HG02938 (cell line): Measurements from ENCODE around the gene GAGE12C.
"Not testable (repeated sequence)": the region's sequence is repeated elsewhere in the genome, so short reads cannot be mapped to it uniquely, and the experiment has no call there.

ENCODE experiments used
- ATAC-seq: cut with Tn5 transposase; IDR thresholded peaks from one replicate; pipeline ENCODE4 v1.9.1; 2021; ENCODE audit warnings: mild to moderate bottlenecking, moderate library complexity; ENCODE audit not compliant: unreplicated experiment

The GAGE12C gene, protein sequence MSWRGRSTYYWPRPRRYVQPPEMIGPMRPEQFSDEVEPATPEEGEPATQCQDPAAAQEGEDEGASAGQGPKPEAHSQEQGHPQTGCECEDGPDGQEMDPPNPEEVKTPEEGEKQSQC

DNA sequence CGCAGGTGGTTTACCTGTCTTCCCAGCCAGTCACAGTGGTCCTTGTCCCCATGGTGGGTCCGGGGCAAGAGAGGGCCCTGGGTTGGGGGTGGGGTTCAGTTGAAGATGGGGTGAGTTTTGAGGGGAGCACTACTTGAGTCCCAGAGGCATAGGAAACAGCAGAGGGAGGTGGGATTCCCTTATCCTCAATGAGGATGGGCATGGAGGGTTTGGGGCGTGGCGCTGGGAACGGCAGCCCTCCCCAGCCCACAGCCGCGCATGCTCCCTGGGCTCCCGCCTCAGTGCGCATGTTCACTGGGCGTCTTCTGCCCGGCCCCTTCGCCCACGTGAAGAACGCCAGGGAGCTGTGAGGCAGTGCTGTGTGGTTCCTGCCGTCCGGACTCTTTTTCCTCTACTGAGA lies at the start of gene GAGE12C:
Gene GAGE12C (plus strand): TSS at position 301 of the 400 bp plus-strand sequence. CDS start 1,155 bp downstream, outside the sequence.
- ATAC-seq: not testable (repeated sequence)

DNA sequence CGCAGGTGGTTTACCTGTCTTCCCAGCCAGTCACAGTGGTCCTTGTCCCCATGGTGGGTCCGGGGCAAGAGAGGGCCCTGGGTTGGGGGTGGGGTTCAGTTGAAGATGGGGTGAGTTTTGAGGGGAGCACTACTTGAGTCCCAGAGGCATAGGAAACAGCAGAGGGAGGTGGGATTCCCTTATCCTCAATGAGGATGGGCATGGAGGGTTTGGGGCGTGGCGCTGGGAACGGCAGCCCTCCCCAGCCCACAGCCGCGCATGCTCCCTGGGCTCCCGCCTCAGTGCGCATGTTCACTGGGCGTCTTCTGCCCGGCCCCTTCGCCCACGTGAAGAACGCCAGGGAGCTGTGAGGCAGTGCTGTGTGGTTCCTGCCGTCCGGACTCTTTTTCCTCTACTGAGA lies 9.5 kb downstream of the GAGE12C start, which contains the start of gene GAGE12D:
Gene GAGE12D (plus strand): TSS at position 301 of the 400 bp plus-strand sequence. CDS start 1,155 bp downstream, outside the sequence.
- not testable (repeated sequence) for ATAC-seq

DNA sequence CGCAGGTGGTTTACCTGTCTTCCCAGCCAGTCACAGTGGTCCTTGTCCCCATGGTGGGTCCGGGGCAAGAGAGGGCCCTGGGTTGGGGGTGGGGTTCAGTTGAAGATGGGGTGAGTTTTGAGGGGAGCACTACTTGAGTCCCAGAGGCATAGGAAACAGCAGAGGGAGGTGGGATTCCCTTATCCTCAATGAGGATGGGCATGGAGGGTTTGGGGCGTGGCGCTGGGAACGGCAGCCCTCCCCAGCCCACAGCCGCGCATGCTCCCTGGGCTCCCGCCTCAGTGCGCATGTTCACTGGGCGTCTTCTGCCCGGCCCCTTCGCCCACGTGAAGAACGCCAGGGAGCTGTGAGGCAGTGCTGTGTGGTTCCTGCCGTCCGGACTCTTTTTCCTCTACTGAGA lies 19.0 kb downstream of the GAGE12C start, which contains the start of gene GAGE12E:
Gene GAGE12E (plus strand): TSS at position 301 of the 400 bp plus-strand sequence. CDS start 1,155 bp downstream, outside the sequence.
- not testable (repeated sequence) for ATAC-seq

- ATAC-seq: not testable (repeated sequence)
These were observed 28.6 kb downstream of the GAGE12C start, which contains the start of gene GAGE12F for GRCh38 chrX:49560542-49560941. GAGE12F (plus strand) TSS chrX:49560842; CDS start chrX:49561997, 1,155 bp downstream.

- ATAC-seq: not testable (repeated sequence)
These were observed 36.8 kb downstream of the GAGE12C start for GRCh38 chrX:49568728-49569127.

- not testable (repeated sequence) for ATAC-seq
These were observed 37.2 kb downstream of the GAGE12C start for GRCh38 chrX:49569152-49569551.

- ATAC-seq: not testable (repeated sequence)
These were observed 38.1 kb downstream of the GAGE12C start, which contains the start of gene GAGE12G for GRCh38 chrX:49570100-49570499. GAGE12G (plus strand) TSS chrX:49570400; CDS start chrX:49571555, 1,155 bp downstream.

DNA sequence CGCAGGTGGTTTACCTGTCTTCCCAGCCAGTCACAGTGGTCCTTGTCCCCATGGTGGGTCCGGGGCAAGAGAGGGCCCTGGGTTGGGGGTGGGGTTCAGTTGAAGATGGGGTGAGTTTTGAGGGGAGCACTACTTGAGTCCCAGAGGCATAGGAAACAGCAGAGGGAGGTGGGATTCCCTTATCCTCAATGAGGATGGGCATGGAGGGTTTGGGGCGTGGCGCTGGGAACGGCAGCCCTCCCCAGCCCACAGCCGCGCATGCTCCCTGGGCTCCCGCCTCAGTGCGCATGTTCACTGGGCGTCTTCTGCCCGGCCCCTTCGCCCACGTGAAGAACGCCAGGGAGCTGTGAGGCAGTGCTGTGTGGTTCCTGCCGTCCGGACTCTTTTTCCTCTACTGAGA lies 47.7 kb downstream of the GAGE12C start, which contains the start of gene GAGE12H:
Gene GAGE12H (plus strand): TSS at position 301 of the 400 bp plus-strand sequence. CDS start 1,155 bp downstream, outside the sequence.
- not testable (repeated sequence) for ATAC-seq
